ENCODE data around the gene LSM4. TPM values are rescaled to one million over a fixed set of nuclear protein-coding genes. Genes with fewer than 3 reads are reported as not detected.

Gene LSM4
- total and polyA plus RNA-seq, 3 donors from 2014 or later: 196 to 241 (median 212) TPM

DNA sequence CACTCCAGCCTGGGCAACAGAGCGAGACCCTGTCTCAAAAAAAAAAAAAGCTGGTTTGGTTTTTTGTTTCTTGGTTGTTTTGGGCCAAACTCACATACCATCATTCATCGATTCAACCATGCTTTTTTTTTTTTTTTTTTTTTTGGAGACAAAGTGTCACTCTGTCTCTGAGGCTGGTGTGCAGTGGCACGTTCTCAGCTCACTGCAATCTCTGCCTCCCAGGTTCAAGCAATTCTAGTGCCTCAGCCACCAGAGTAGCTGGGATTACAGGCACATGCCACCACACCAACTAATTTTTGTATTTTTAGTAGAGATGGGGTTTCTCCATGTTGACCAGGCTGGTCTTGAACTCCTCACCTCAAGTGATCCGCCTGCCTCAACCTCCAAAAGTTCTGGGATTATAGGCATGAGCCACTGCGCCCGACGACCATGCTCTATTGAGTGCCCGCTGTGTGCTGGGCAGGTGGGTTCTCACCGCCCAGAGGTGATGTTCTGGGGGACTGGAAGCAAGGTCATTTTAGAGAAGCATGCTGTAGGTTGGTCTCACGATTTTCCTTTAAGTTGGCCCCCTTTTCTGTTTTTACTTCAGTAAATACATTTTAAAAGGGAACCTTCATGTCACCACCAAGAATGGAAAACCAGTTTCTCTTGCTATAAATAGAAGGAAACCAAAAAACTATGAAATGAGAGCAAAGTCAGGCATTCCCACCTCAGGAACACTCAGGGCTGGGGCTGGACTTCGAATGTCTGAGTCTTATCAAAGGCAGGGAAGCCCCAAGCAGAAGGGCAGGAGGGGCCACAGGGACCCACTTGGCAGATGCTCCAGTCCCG is 33.2 kb downstream of the LSM4 start:
- peaks cover 46% of the 10 kb centered on the region for H3K4me1 ChIP-seq
- 62 to 69% methylated on average over 12 of the region's 12 CpGs for WGBS, 2 donors
- intact Hi-C loops (cut with DNase I; ENCODE audit: low total_unique reads): no loop called here
- no peak for DNase-seq
- H3K27me3 ChIP-seq: no peaks in the 10 kb centered on the region
- no peak overlapping the region for H3K4me3 ChIP-seq
- H3K36me3 ChIP-seq (ENCODE audit: low read depth, missing control alignments): no peaks in the 10 kb centered on the region
- no peaks in the 10 kb centered on the region for H3K9me3 ChIP-seq
- TF ChIP-seq, protein P1, sequence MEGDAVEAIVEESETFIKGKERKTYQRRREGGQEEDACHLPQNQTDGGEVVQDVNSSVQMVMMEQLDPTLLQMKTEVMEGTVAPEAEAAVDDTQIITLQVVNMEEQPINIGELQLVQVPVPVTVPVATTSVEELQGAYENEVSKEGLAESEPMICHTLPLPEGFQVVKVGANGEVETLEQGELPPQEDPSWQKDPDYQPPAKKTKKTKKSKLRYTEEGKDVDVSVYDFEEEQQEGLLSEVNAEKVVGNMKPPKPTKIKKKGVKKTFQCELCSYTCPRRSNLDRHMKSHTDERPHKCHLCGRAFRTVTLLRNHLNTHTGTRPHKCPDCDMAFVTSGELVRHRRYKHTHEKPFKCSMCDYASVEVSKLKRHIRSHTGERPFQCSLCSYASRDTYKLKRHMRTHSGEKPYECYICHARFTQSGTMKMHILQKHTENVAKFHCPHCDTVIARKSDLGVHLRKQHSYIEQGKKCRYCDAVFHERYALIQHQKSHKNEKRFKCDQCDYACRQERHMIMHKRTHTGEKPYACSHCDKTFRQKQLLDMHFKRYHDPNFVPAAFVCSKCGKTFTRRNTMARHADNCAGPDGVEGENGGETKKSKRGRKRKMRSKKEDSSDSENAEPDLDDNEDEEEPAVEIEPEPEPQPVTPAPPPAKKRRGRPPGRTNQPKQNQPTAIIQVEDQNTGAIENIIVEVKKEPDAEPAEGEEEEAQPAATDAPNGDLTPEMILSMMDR (IDR thresholded peaks at IDR 0.05): no peak
- TF ChIP-seq POLR2A (IDR thresholded peaks at IDR 0.05): no peak
- H3K27ac ChIP-seq: peak overlapping the region; percentile 98 to 99

DNA sequence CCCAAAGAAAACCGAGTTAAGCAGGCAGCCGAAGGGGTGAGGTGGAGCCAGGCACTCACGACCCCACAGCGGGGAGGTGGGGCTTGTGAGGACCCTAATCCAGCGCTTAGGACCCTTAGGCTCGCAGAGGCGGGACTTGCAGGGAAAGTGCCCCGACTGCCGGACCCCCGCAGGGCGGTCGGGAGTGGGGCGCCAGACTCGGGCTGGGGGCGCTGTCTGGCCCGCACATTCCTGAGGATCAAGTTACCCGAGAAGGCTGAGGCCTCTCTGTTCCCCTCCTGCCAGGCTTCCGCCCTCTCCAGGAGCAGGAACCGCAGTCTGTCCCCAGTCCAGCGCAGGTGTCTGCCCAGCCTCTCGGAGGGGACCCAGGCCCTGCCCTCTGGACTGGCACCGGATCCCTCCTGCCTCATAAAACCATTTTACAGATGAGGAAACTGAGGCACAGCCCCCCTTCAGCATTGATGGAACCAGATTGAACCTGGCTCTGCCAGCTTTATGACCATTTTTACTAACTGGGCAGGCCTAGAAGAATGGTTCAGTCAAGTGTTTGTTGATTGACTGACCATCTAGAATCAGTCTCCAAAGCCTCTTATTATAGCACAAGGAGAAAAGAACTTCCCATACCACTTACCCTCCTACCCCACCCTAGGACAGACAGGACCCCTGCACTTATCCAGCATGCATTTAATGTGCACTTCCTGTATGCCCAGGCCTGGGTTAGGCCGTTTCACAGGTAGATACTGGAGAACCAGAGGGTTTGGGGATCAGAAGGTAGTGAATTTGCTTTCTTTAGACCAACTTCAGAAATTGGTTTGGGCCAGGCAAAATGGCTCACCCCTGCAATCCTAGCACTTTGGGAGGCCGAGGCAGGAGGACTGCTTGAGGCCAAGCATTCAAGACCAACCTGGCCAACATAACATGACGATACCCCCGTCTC is 34.8 kb downstream of the LSM4 start:
- no peak for DNase-seq
- intact Hi-C loops (cut with DNase I; ENCODE audit: low total_unique reads): no loop called here

DNA sequence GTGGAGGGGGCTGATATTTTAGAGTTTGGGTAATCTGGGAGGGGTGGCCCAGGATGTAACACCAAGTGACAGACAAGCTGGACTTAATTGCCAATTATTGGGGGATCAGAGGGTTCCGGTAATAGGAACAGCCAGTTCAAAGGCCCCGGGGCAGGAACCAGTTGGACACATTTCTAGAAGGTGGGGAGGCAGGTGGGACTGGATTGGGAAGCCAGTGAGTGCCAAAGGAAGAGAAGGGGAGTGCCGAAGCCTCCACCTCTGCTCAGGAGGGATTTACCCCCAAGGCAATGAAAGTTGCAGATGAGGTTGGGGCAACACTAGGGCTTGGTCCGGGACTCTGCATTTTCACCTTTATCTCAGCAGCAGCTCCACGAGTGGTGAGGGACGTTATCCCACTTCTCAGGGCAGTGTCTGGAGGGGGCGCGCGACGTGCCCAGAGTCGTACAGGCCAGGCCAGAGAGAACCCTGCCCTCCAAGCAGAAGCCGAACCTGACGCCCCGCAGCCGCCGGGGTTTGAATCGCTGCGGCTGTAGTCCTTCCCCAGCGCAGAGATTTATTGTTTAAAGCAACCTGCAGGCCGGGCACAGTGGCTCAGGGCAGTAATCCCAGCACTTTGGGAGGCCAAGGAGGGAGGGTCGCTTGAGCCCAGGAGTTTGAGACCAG is 35.8 kb downstream of the LSM4 start:
- Histone ChIP-seq H3K27ac (peak overlapping the region; percentile 5 to 77), H3K36me3 (ENCODE audit: low read depth, missing control alignments) (no peaks in the 10 kb centered on the region), H3K9me3 (no peaks in the 10 kb centered on the region), H3K4me3 (no peak overlapping the region), H3K4me1 (peaks cover 43% of the 10 kb centered on the region), H3K27me3 (no peaks in the 10 kb centered on the region)
- 50 to 64% methylated on average over 5 to 21 of the region's 21 CpGs for WGBS, 2 donors
- intact Hi-C loops (cut with DNase I; ENCODE audit: low total_unique reads): no loop called here
- TF ChIP-seq, protein P1 (IDR thresholded peaks at IDR 0.05): no peak
- no peak for TF ChIP-seq POLR2A (IDR thresholded peaks at IDR 0.05)
- no peak for DNase-seq

More for the DNA sequence above, 34.8 kb downstream of the LSM4 start:
- peak overlapping the region in 1 of 2 donors; percentile 36 for H3K27ac ChIP-seq
- H3K4me1 ChIP-seq: peaks cover 41% of the 10 kb centered on the region
- WGBS, 2 donors: 47 to 51% methylated on average over 14 to 24 of the region's 26 CpGs
- TF ChIP-seq POLR2A (IDR thresholded peaks at IDR 0.05): no peak
- TF ChIP-seq, protein P1 (IDR thresholded peaks at IDR 0.05): no peak
- H3K4me3 ChIP-seq: peak overlapping the region in 1 of 2 donors; percentile 5
- no peaks in the 10 kb centered on the region for H3K36me3 ChIP-seq (ENCODE audit: low read depth, missing control alignments)
- no peaks in the 10 kb centered on the region for H3K9me3 ChIP-seq
- no peaks in the 10 kb centered on the region for H3K27me3 ChIP-seq

DNA sequence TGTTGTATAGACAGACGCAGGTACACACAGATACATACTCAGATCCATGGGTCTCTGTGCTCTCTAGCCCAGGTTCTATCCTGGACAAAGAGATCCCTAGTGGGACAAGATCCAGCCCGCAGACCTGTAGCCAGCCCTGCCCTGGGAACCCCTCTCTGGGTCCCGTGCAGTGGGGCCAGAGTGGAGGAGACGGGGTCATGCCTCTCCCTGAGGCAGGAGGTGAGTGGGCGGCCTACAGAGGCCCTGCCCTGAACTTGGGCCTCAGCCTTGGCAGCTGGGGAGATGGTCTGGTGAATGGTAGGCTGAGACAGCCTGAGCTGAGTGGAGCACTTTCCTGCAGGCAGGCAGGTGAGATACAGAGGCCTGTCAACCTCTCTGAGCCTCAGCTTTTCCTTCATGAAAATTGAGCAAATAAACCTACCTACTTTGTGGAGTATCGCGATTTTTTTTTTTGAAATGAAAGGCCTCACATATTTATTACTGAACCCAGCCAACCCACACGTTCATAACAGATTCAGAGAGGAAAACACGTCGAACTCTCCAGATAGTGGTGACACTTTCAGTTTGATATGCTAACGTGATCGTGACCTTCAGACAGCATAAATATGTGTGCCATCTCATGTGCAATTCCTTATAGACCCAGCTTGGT is 38.0 kb downstream of the LSM4 start:
- Histone ChIP-seq H3K27ac (peak overlapping the region; percentile 41 to 57), H3K9me3 (no peaks in the 10 kb centered on the region), H3K4me3 (no peak overlapping the region), H3K36me3 (ENCODE audit: low read depth, missing control alignments) (no peaks in the 10 kb centered on the region), H3K4me1 (peaks cover 29% of the 10 kb centered on the region), H3K27me3 (no peaks in the 10 kb centered on the region)
- DNase-seq: no peak
- TF ChIP-seq POLR2A (IDR thresholded peaks at IDR 0.05): no peak
- TF ChIP-seq, protein P1 (IDR thresholded peaks at IDR 0.05): no peak
- 41 to 58% methylated on average over 9 to 12 of the region's 12 CpGs for WGBS, 2 donors
- intact Hi-C loops (cut with DNase I; ENCODE audit: low total_unique reads): no loop called here
